Psoas muscle (tissue), 8 donors: ENCODE measurements around the gene C14orf180. TPM values are rescaled to one million over a fixed set of nuclear protein-coding genes. Genes with fewer than 3 reads are reported as not detected.

ENCODE experiments used
- ATAC-seq, 4 donors: fragments of 200-7000 bp; cut with Tn5 transposase; one replicate each; pipeline ENCODE4 v1.9.1; 2020; ENCODE audit warnings: moderate library complexity in 3 of 4, mild to moderate bottlenecking in 2 of 4
- DNase-seq, 2 donors: peaks; one replicate each; pipeline ENCODE4 v3.0.0-alpha.2; 2020
- H3K27ac ChIP-seq: fragments of 200-600 bp; one replicate; pipeline ENCODE4 v1.8.0; 2022
- H3K27me3 ChIP-seq, 3 donors: fragments of 200-600 bp in 1 of 3; one replicate each; pipeline versions ENCODE4 v1.6.1 to v1.8.0; 2013 to 2022; ENCODE audit warnings: low read length in 2 of 3, mild to moderate bottlenecking in 2 of 3, moderate library complexity in 1 of 3; ENCODE audit not compliant: insufficient read depth in 3 of 3
- H3K36me3 ChIP-seq, 2 donors: fragments of 200-600 bp in 1 of 2; one replicate each; pipeline versions ENCODE4 v1.6.1 to v1.8.0; 2013 to 2022; ENCODE audit warnings: low read depth in 1 of 2, mild to moderate bottlenecking in 1 of 2, moderate library complexity in 1 of 2; ENCODE audit not compliant: insufficient read depth in 1 of 2
- H3K4me1 ChIP-seq: fragments of 200-600 bp; one replicate; pipeline ENCODE4 v1.8.0; 2022
- H3K4me3 ChIP-seq: fragments of 200-600 bp; one replicate; pipeline ENCODE4 v1.8.0; 2022; ENCODE audit warnings: mild to moderate bottlenecking
- H3K9me3 ChIP-seq: fragments of 200-600 bp; one replicate; pipeline ENCODE4 v1.8.0; 2022
- WGBS, 3 donors: extraction: QIAGEN DNeasy Blood & Tissue Kit; methylation state at CpG; one replicate each; pipeline versions ENCODE4 v1.1.6 to v1.1.7; 2013; 5-methylcytosine and 5-hydroxymethylcytosine counted together
- intact Hi-C, 2 donors: fragments of 100-400 bp; cut with DNase I; formaldehyde crosslinking; loops; one replicate each; pipeline versions ENCODE4 v1.11.0 to v1.14.2; 2022
- polyA plus RNA-seq, 3 donors: library from polyadenylated mRNA; stranded (reverse); fragments of 200-250 nt; gene quantifications; one replicate each; pipeline ENCODE4 v1.2.3, GENCODE V29; 2013
- total RNA-seq, 4 donors: library from RNA; stranded (reverse); fragmentation: NEBNext Ultra II Directional in 2 of 4; extraction: Animal tissue kit (Norgen Biotek cat#: 25700) in 2 of 4; gene quantifications; one replicate each; pipeline versions ENCODE4 v1.2.1 to v1.2.4, GENCODE V29; 2021 to 2023
- TF ChIP-seq, protein P1 (sequence below): fragments of 200-600 bp; IDR thresholded peaks from one replicate; pipeline ENCODE4 v1.8.0; 2022; ENCODE audit warnings: antibody characterized with exemption
- donor health status: healthy with polysubstance abuse.
- donor health status: DM: no; HTN: no; CAD: no; lungs with moderate emphysema.
- donor health status: Bipolar disorder and iron deficiency.
- donor health status: healthy.
- donor health status: DM: yes; HTN: yes; CAD: no.
- donor health status: DM: no; HTN: no; CAD: no.
- donor health status: DM: no; HTN: no; CAD: no.
- donor health status: DM: yes; HTN: yes; CAD: no.

C14orf180 gene
- total and polyA plus RNA-seq, 7 donors: 0.32 to 7.3 (median 0.58) TPM

DNA sequence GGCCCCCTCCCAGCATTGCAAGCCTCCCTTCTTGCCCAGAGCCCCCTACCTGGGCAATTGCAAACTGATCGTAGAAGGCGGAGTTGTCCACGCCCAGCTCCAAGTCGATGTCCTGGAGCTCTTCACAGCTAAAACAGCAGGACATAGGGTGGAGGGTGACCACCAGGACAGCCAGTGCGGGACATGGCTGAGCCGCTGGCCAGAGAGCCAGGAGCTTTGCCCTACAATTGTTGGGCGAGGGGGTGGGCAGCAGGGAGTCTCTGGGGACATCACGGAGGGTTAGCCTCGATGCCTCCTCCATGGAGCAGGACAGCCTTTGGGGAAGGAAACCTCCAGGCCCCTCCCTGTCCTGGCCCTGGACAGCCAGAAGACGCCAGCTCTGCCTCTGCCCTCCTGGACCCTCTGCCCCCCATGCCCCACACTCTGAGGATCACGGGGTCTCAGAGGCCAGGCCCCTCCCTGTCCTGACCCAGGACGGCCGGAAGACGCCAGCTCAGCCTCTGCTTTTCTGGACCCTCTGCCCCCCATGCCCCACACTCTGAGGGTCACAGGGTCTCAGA lies 15.6 kb downstream of the C14orf180 start:
- TF ChIP-seq, protein P1, sequence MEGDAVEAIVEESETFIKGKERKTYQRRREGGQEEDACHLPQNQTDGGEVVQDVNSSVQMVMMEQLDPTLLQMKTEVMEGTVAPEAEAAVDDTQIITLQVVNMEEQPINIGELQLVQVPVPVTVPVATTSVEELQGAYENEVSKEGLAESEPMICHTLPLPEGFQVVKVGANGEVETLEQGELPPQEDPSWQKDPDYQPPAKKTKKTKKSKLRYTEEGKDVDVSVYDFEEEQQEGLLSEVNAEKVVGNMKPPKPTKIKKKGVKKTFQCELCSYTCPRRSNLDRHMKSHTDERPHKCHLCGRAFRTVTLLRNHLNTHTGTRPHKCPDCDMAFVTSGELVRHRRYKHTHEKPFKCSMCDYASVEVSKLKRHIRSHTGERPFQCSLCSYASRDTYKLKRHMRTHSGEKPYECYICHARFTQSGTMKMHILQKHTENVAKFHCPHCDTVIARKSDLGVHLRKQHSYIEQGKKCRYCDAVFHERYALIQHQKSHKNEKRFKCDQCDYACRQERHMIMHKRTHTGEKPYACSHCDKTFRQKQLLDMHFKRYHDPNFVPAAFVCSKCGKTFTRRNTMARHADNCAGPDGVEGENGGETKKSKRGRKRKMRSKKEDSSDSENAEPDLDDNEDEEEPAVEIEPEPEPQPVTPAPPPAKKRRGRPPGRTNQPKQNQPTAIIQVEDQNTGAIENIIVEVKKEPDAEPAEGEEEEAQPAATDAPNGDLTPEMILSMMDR: no peak
- no peak overlapping the region for H3K4me3 ChIP-seq
- WGBS, 3 donors: 80 to 87% (median 86%) methylated on average over 14 of the region's 14 CpGs
- H3K4me1 ChIP-seq: no peaks in the 10 kb centered on the region
- H3K27me3 ChIP-seq: peaks cover 0 to 50% (median 2%) of the 10 kb centered on the region in 3 donors
- no peak overlapping the region for H3K27ac ChIP-seq
- H3K36me3 ChIP-seq: no peaks in the 10 kb centered on the region
- no peaks in the 10 kb centered on the region for H3K9me3 ChIP-seq
- DNase-seq (peak; percentile 7 to 21), ATAC-seq (no peak)
- intact Hi-C loops: no loop called here

DNA sequence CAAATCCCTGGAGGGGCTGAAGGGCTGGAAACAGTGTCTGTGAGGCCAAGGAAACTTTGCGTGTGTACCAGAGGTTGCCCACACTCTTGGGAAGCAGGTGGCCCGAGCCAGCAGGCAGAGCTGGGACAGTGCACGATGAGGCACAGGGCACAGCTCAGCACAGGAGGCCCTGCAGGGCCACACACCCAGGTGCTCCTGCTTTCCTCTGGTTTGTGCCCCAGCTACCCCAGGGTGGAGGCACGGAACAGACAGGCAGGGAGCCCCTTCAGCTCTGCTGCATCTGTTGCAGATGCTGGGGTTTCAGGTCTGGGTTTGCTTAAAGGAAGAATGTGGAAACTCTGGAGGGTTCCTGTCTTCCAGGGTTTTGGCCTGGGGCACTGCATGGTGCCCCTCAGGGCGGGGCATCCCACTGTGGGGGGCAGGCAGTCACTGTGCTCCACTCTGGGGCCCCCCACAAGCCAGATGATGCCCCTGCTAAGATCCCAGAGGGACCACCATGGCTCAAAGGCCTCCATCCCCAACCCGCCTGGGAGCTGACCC lies 16.4 kb downstream of the C14orf180 start:
- intact Hi-C loops: no loop called here
- H3K4me1 ChIP-seq: no peaks in the 10 kb centered on the region
- no peak for ATAC-seq
- no peak overlapping the region for H3K27ac ChIP-seq
- peaks cover 0 to 58% (median 2%) of the 10 kb centered on the region in 3 donors for H3K27me3 ChIP-seq
- no peaks in the 10 kb centered on the region for H3K9me3 ChIP-seq
- no peak overlapping the region for H3K4me3 ChIP-seq
- 79 to 88% (median 80%) methylated on average over 6 of the region's 6 CpGs for WGBS, 3 donors
- TF ChIP-seq, protein P1: no peak
- peak; percentile 5 to 42 for DNase-seq
- no peaks in the 10 kb centered on the region for H3K36me3 ChIP-seq

DNA sequence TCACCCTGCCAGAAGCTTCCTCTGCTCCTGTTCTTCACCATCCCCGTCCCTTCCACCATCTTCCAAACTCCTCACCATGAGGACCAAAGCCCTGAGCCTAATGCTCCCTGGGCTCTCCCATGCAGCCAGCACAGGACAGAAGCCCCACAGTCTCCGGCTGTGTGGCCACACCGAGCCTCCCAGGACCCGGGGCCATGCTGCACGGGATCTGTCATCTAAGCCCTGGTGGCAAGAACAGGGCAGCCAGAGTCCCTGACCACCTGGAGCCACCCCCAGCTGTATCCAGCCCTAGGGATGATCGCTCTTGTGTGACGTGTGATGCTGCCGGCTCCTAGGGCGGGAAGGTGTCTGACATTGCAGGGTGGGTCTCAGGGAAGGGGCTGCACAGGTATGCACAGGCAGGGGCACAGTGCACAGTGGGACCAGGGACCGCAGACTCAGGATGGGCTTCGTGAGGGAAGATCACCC lies 16.9 kb downstream of the C14orf180 start:
- ATAC-seq (no peak), DNase-seq (peak; percentile 4 to 34)
- WGBS, 3 donors: 80 to 87% (median 82%) methylated on average over 11 of the region's 11 CpGs
- Histone ChIP-seq H3K4me1 (no peaks in the 10 kb centered on the region), H3K27ac (no peak overlapping the region), H3K27me3 (peaks cover 0 to 63% (median 2%) of the 10 kb centered on the region in 3 donors), H3K36me3 (no peaks in the 10 kb centered on the region), H3K4me3 (no peak overlapping the region), H3K9me3 (no peaks in the 10 kb centered on the region)
- intact Hi-C loops: no loop called here
- TF ChIP-seq, protein P1: no peak

DNA sequence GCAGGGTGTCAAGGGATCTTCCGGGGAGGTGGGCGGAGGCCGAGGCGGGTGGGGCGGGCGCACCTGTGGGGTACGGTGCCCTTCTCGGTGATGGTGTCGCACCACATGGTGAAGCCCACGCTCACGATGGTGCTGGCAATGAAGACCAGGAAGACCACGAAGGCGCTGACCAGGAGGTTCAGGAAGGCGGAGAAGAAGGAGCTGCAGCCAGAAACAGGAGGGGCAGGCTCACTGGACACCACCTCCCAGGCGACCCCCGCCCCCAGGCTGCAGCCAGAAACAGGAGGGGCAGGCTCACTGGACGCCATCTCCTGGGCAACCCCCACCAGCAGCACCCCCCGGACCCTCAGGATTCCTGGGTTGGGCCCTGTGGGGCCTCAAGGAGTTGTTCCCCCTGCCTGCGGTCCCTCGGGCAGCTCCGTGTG lies 17.4 kb downstream of the C14orf180 start:
- ATAC-seq: no peak

More for the DNA sequence above, 17.4 kb downstream of the C14orf180 start:
- peak in 1 of 2 donors; percentile 4 for DNase-seq
- 85 to 92% (median 90%) methylated on average over 18 to 21 of the region's 21 CpGs for WGBS, 3 donors
- Histone ChIP-seq H3K27ac (no peak overlapping the region), H3K4me3 (no peak overlapping the region), H3K4me1 (no peaks in the 10 kb centered on the region), H3K27me3 (peaks cover 0 to 68% (median 4%) of the 10 kb centered on the region in 3 donors), H3K36me3 (no peaks in the 10 kb centered on the region), H3K9me3 (no peaks in the 10 kb centered on the region)
- intact Hi-C loops: no loop called here
- TF ChIP-seq, protein P1: no peak
